ENCODE data around the gene HSD17B11. TPM values are rescaled to one million over a fixed set of nuclear protein-coding genes. Genes with fewer than 3 reads are reported as not detected.
"Not testable (repeated sequence)": the region's sequence is repeated elsewhere in the genome, so short reads cannot be mapped to it uniquely, and the experiment has no call there.

HSD17B11 gene
- total RNA-seq, 1 experiment from 2014 or later: 6.7 TPM

DNA sequence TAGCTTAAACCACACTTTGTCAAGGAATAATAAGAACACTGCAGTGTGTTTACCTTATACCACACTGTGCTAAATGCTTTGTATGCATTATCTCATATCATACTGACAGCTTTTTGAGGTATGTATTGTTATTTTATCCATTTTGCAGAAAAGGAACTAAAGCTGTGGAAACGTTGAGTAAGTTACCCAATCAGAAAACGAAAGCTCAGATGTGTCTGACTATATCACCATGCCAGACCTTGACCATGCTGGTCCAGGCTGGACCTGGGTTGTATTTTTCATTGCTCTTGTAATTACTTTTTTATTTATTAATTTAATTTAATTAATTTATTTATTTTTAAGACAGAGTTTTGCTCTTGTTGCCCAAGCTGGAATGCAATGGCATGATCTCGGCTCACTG is 2.1 kb downstream of the HSD17B11 start:
- BruUV-seq (replicated peaks): no TSS peak
- Histone ChIP-seq H3K4me3 (ENCODE audit: low read depth, low read length, poor library complexity, severe bottlenecking) (no peak overlapping the region), H3K4me1 (ENCODE audit: insufficient read depth, low read length, poor library complexity, severe bottlenecking) (no peaks in the 10 kb centered on the region), H3K27me3 (replicated peaks; ENCODE audit: insufficient read depth, low read depth, low read length, poor library complexity) (no peaks in the 10 kb centered on the region), H3K9me3 (ENCODE audit: low read depth, low read length, poor library complexity, severe bottlenecking) (no peaks in the 10 kb centered on the region), H3K27ac (ENCODE audit: low read depth, low read length, poor library complexity, severe bottlenecking) (no peak overlapping the region), H3K36me3 (ENCODE audit: insufficient read depth, low read length, poor library complexity, severe bottlenecking) (no peaks in the 10 kb centered on the region)
- no peak for DNase-seq (ENCODE audit: low spot score)
- no peak for TF ChIP-seq EZH2 (IDR thresholded peaks at IDR 0.05; ENCODE audit: borderline replicate concordance, low read depth, low read length, poor library complexity, severe bottlenecking)
- TF ChIP-seq, protein P1, sequence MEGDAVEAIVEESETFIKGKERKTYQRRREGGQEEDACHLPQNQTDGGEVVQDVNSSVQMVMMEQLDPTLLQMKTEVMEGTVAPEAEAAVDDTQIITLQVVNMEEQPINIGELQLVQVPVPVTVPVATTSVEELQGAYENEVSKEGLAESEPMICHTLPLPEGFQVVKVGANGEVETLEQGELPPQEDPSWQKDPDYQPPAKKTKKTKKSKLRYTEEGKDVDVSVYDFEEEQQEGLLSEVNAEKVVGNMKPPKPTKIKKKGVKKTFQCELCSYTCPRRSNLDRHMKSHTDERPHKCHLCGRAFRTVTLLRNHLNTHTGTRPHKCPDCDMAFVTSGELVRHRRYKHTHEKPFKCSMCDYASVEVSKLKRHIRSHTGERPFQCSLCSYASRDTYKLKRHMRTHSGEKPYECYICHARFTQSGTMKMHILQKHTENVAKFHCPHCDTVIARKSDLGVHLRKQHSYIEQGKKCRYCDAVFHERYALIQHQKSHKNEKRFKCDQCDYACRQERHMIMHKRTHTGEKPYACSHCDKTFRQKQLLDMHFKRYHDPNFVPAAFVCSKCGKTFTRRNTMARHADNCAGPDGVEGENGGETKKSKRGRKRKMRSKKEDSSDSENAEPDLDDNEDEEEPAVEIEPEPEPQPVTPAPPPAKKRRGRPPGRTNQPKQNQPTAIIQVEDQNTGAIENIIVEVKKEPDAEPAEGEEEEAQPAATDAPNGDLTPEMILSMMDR (conservative IDR thresholded peaks at IDR 0.05; ENCODE audit: low read depth, low read length): no peak
- CTCF ChIA-PET: no interaction called here
- POLR2A ChIA-PET (ENCODE audit: low non-redundant PET): interaction anchor here (0.6 kb wide), 1 partner anchor 236 kb away, joined by 3 read pairs; no protein-coding TSS in a partner anchor
- intact Hi-C loops (cut with micrococcal nuclease; ENCODE audit: unreplicated experiment): no loop called here

DNA sequence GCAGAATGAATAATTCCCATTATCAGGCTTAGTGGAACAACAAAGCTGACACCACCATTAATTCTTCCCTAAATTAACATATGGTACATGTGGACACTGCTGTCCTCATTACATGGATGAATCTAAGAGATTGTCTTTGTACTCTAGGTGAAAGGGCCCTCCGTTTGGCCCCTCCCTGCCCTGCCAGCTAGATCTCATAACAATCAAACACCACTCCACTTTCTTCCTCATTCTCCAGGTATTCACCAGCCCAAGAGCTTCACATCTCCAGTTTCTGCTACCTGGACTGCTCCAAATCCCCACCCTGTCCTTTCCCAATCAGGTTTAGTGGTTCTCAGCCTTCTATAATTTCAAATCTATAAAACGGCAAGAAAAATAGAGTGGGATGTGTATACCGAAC is 3.8 kb downstream of the HSD17B11 start:
- Histone ChIP-seq H3K4me1 (ENCODE audit: insufficient read depth, low read length, poor library complexity, severe bottlenecking) (no peaks in the 10 kb centered on the region), H3K27ac (ENCODE audit: low read depth, low read length, poor library complexity, severe bottlenecking) (no peak overlapping the region), H3K36me3 (ENCODE audit: insufficient read depth, low read length, poor library complexity, severe bottlenecking) (no peaks in the 10 kb centered on the region), H3K27me3 (replicated peaks; ENCODE audit: insufficient read depth, low read depth, low read length, poor library complexity) (no peaks in the 10 kb centered on the region), H3K4me3 (ENCODE audit: low read depth, low read length, poor library complexity, severe bottlenecking) (no peak overlapping the region), H3K9me3 (ENCODE audit: low read depth, low read length, poor library complexity, severe bottlenecking) (no peaks in the 10 kb centered on the region)
- no peak for DNase-seq (ENCODE audit: low spot score)
- ChIA-PET CTCF (no interaction called here), POLR2A (ENCODE audit: low non-redundant PET) (no interaction called here)
- intact Hi-C loops (cut with micrococcal nuclease; ENCODE audit: unreplicated experiment): no loop called here
- TF ChIP-seq, protein P1 (conservative IDR thresholded peaks at IDR 0.05; ENCODE audit: low read depth, low read length): no peak
- no peak for TF ChIP-seq EZH2 (IDR thresholded peaks at IDR 0.05; ENCODE audit: borderline replicate concordance, low read depth, low read length, poor library complexity, severe bottlenecking)
- BruUV-seq (replicated peaks): no TSS peak

DNA sequence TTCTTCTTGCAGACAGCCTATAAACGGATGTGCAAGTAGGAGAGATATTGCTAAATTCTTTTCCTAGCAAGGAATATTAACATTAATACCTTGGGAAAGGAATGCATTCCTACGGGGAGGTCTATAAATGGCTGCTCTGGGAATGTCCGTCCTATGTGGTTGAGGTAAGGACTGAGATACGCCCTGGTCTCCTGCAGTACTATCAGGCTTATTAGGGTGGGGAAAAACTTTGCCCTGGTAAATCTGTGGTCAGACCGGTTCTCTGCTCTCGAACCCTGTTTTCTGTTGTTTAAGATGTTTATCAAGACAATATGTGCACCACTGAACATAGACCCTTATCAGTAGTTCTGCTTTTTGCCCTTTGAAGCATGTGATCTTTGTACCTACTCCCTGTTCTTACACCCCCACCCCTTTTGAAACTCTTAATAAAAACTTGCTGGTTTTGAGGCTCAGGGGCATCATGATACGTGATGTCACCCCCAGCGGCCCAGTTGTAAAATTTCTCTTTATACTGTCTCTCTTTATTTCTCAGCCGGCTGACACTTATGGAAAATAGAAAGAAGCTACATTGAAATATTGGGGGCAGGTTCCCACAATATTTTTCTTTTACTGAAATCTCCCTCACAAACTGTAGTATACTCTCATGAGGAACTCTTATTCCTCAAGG is 6.4 kb downstream of the HSD17B11 start:
- DNase-seq (ENCODE audit: low spot score); POLR2A ChIA-PET (ENCODE audit: low non-redundant PET); H3K9me3 ChIP-seq (ENCODE audit: low read depth, low read length, poor library complexity, severe bottlenecking); CTCF ChIA-PET; H3K36me3 ChIP-seq (ENCODE audit: insufficient read depth, low read length, poor library complexity, severe bottlenecking); H3K4me1 ChIP-seq (ENCODE audit: insufficient read depth, low read length, poor library complexity, severe bottlenecking); intact Hi-C loops (cut with micrococcal nuclease; ENCODE audit: unreplicated experiment); H3K4me3 ChIP-seq (ENCODE audit: low read depth, low read length, poor library complexity, severe bottlenecking); BruUV-seq (replicated peaks); H3K27me3 ChIP-seq (replicated peaks; ENCODE audit: insufficient read depth, low read depth, low read length, poor library complexity); H3K27ac ChIP-seq (ENCODE audit: low read depth, low read length, poor library complexity, severe bottlenecking): not testable (repeated sequence)

DNA sequence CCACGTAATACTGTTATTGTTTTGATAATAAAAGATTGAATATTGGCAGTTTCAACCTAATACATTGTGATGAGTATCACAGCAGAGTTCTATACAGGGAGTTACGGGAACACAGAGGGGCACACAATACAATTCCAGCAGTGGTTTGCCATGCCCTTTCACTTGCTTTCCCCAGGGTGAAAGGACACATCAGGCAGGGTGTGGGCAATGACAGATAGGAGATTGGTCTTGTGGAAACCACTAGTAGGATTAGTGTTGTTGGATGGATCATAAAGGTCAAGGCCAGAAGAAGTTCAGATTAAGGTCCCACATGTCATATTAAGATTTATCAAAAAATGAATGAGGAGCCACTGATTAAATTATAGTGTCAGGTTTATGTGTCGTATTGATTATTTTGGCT is 8.1 kb downstream of the HSD17B11 start:
- TF ChIP-seq, protein P1 (conservative IDR thresholded peaks at IDR 0.05; ENCODE audit: low read depth, low read length): no peak
- no peak for TF ChIP-seq EZH2 (IDR thresholded peaks at IDR 0.05; ENCODE audit: borderline replicate concordance, low read depth, low read length, poor library complexity, severe bottlenecking)
- Histone ChIP-seq H3K36me3 (ENCODE audit: insufficient read depth, low read length, poor library complexity, severe bottlenecking) (no peaks in the 10 kb centered on the region), H3K27ac (ENCODE audit: low read depth, low read length, poor library complexity, severe bottlenecking) (no peak overlapping the region), H3K9me3 (ENCODE audit: low read depth, low read length, poor library complexity, severe bottlenecking) (no peaks in the 10 kb centered on the region), H3K4me3 (ENCODE audit: low read depth, low read length, poor library complexity, severe bottlenecking) (no peak overlapping the region), H3K27me3 (replicated peaks; ENCODE audit: insufficient read depth, low read depth, low read length, poor library complexity) (no peaks in the 10 kb centered on the region), H3K4me1 (ENCODE audit: insufficient read depth, low read length, poor library complexity, severe bottlenecking) (no peaks in the 10 kb centered on the region)
- no peak for DNase-seq (ENCODE audit: low spot score)
- POLR2A ChIA-PET (ENCODE audit: low non-redundant PET): no interaction called here
- CTCF ChIA-PET: no interaction called here
- intact Hi-C loops (cut with micrococcal nuclease; ENCODE audit: unreplicated experiment): no loop called here
- no TSS peak for BruUV-seq (replicated peaks)

Data from A673 (cell line).